Suprapubic skin (tissue), 4 donors: ENCODE data around the gene TNS3. TPM values are rescaled to one million over a fixed set of nuclear protein-coding genes. Genes with fewer than 3 reads are reported as not detected.
"Not testable (repeated sequence)": the region's sequence is repeated elsewhere in the genome, so short reads cannot be mapped to it uniquely, and the experiment has no call there.

Experiments
- DNase-seq, 2 donors: peaks; one replicate each; pipeline ENCODE4 v3.0.0-alpha.2; 2019; ENCODE audit warnings: low spot score in 2 of 2
- H3K27ac ChIP-seq: fragments of 200-600 bp; sonication (generic); one replicate; pipeline ENCODE4 v1.5.1; 2019
- H3K27me3 ChIP-seq: fragments of 200-600 bp; sonication (generic); one replicate; pipeline ENCODE4 v1.5.1; 2019
- H3K36me3 ChIP-seq: fragments of 200-600 bp; sonication (generic); one replicate; pipeline ENCODE4 v1.5.1; 2019
- H3K4me1 ChIP-seq: fragments of 200-600 bp; sonication (generic); one replicate; pipeline ENCODE4 v1.5.1; 2019
- H3K4me3 ChIP-seq: fragments of 200-600 bp; sonication (generic); one replicate; pipeline ENCODE4 v1.5.1; 2019; ENCODE audit warnings: mild to moderate bottlenecking
- H3K9me3 ChIP-seq: fragments of 200-600 bp; sonication (generic); one replicate; pipeline ENCODE4 v1.5.1; 2019
- CTCF ChIP-seq, 2 donors: fragments of 200-600 bp in 1 of 2; fragments of 450-650 bp in 1 of 2; sonication (generic) in 1 of 2; IDR thresholded peaks; one replicate each; pipeline ENCODE4 v1.5.1; 2016 to 2019; ENCODE audit warnings: antibody characterized with exemption in 2 of 2, mild to moderate bottlenecking in 1 of 2, moderate library complexity in 1 of 2
- EP300 ChIP-seq: sonication (generic); formaldehyde crosslinking; IDR thresholded peaks from one replicate; pipeline ENCODE4 v1.6.1; 2017; ENCODE audit warnings: antibody characterized with exemption
- POLR2A ChIP-seq, 2 donors: fragments of 450-650 bp; IDR thresholded peaks; one replicate each; pipeline ENCODE4 v1.6.1; 2017; ENCODE audit warnings: antibody characterized with exemption in 2 of 2, mild to moderate bottlenecking in 2 of 2, moderate library complexity in 2 of 2
- POLR2AphosphoS5 ChIP-seq, 3 donors: sonication (generic); formaldehyde crosslinking; IDR thresholded peaks; one replicate each; pipeline ENCODE4 v1.6.1; 2017; ENCODE audit warnings: antibody characterized with exemption in 3 of 3
- WGBS: methylation state at CpG from one replicate; pipeline ENCODE4 v1.1.5; 2018; 5-methylcytosine and 5-hydroxymethylcytosine counted together
- total RNA-seq, 4 donors: library from RNA; depleted of rRNA; stranded (reverse); fragments of >200 nt; gene quantifications; one replicate each; pipeline ENCODE4 v1.1.0, GENCODE V29; 2016

The TNS3 gene
- total RNA-seq, 4 donors from 2014 or later = 14.3 to 53.0 (median 31.9) TPM

GRCh38 chr7:47446871-47447466 is 134.9 kb downstream of the TNS3 start:
- no peak overlapping the region for H3K4me3 ChIP-seq
- no peak for DNase-seq
- H3K36me3 ChIP-seq = no peaks in the 10 kb centered on the region
- 74% methylated on average over 9 of the region's 9 CpGs for WGBS
- H3K9me3 ChIP-seq = no peaks in the 10 kb centered on the region
- TF ChIP-seq POLR2A (IDR thresholded peaks at IDR 0.05) (no peak), CTCF (IDR thresholded peaks at IDR 0.05) (no peak), EP300 (no peak), POLR2AphosphoS5 (IDR thresholded peaks at IDR 0.05) (no peak)
- H3K4me1 ChIP-seq = no peaks in the 10 kb centered on the region
- no peak overlapping the region for H3K27ac ChIP-seq
- no peaks in the 10 kb centered on the region for H3K27me3 ChIP-seq

GRCh38 chr7:47444376-47445098 is 137.4 kb downstream of the TNS3 start:
- 72% methylated on average over 14 of the region's 14 CpGs for WGBS
- H3K4me1 ChIP-seq = no peaks in the 10 kb centered on the region
- peak; percentile 8 to 20 for TF ChIP-seq CTCF (IDR thresholded peaks at IDR 0.05)
- no peak for TF ChIP-seq POLR2A (IDR thresholded peaks at IDR 0.05)
- TF ChIP-seq POLR2AphosphoS5 (IDR thresholded peaks at IDR 0.05) = no peak
- TF ChIP-seq EP300 = no peak
- H3K27ac ChIP-seq = no peak overlapping the region
- H3K27me3 ChIP-seq = no peaks in the 10 kb centered on the region
- H3K9me3 ChIP-seq = no peaks in the 10 kb centered on the region
- no peak overlapping the region for H3K4me3 ChIP-seq
- H3K36me3 ChIP-seq = no peaks in the 10 kb centered on the region
- DNase-seq = no peak

DNA sequence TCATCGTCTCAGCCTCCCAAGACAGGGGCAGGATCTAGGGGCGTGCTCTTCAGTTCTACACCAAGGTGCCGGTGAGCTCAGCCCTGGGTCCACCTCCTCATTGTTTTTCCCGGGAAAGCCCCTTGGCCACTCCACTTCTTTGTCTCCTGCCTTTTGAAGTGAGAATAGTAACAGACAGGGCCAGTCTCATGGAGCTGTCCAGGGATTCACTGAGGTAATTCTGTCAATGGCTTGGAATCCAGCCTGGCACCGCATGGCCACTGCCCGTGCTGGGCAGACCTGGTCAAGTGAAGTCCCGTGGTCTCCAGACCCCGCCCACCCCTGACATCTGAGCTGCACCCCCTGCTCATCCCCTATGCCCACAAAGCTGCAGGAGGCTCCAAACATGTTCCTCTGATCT is 138.9 kb downstream of the TNS3 start:
- H3K4me1 ChIP-seq = no peaks in the 10 kb centered on the region
- peaks cover 14% of the 10 kb centered on the region for H3K36me3 ChIP-seq
- TF ChIP-seq CTCF (IDR thresholded peaks at IDR 0.05) = no peak
- TF ChIP-seq POLR2A (IDR thresholded peaks at IDR 0.05) = no peak
- no peak for TF ChIP-seq POLR2AphosphoS5 (IDR thresholded peaks at IDR 0.05)
- TF ChIP-seq EP300 = no peak
- no peaks in the 10 kb centered on the region for H3K9me3 ChIP-seq
- no peak for DNase-seq
- 80% methylated on average over 7 of the region's 8 CpGs for WGBS
- H3K27me3 ChIP-seq = no peaks in the 10 kb centered on the region
- H3K27ac ChIP-seq = no peak overlapping the region
- no peak overlapping the region for H3K4me3 ChIP-seq

DNA sequence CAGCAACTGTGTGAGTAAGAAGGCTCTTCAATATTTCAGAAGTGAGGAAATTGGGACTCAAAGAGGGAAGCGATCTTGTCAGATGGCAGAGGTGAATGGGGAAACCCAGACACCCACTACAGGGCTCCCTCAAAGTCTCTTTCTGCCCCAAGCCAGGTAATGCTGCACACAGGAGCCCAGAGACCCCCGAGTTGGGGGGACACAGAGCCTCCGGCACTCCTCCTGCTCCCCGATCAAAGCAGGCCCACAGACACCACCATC is 139.4 kb downstream of the TNS3 start:
- no peaks in the 10 kb centered on the region for H3K27me3 ChIP-seq
- TF ChIP-seq EP300 (no peak), CTCF (IDR thresholded peaks at IDR 0.05) (no peak), POLR2A (IDR thresholded peaks at IDR 0.05) (no peak), POLR2AphosphoS5 (IDR thresholded peaks at IDR 0.05) (no peak)
- no peaks in the 10 kb centered on the region for H3K4me1 ChIP-seq
- no peak overlapping the region for H3K4me3 ChIP-seq
- peaks cover 14% of the 10 kb centered on the region for H3K36me3 ChIP-seq
- 71% methylated on average over 4 of the region's 4 CpGs for WGBS
- no peak for DNase-seq
- no peaks in the 10 kb centered on the region for H3K9me3 ChIP-seq
- no peak overlapping the region for H3K27ac ChIP-seq

DNA sequence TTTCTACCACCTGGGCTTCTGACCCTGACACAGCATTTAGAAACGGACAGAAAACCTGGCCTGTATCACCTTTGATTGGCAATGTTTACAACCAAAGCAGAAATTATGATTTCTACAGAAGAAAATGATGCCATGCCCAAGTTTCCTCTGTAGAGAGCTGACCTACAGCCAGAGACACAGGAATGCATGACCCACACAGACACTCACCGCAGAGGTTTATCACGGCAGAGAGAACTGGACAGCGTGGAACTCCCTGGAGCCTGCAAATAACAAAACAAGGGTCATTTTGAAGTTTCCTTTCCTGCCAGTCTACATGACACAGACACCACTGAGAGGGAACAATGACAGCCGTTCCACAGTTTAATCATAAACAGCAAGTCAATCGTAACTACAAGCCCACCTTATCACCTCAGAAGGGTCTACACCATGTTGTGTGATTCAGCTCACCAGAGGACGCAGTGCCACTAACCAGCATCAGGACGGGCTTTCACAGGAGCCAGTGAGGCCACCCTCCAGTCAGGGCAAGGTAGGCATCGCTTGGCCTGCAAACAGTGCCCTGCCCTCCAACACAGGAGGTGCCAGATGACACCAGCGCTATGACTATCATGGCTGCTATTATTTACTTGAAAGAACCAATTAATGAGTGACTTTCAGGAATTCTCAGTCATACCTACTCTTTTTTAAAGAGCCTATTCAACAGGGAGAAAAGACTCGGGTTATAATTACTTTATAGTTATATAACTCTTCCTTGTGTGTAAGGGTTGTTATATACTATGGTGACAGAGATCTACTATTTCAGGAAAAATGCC is 139.9 kb downstream of the TNS3 start:
- H3K27me3 ChIP-seq = no peaks in the 10 kb centered on the region
- no peaks in the 10 kb centered on the region for H3K4me1 ChIP-seq
- H3K27ac ChIP-seq = no peak overlapping the region
- H3K36me3 ChIP-seq = peaks cover 14% of the 10 kb centered on the region
- 75% methylated on average over 10 of the region's 11 CpGs for WGBS
- no peak for DNase-seq
- TF ChIP-seq POLR2A (IDR thresholded peaks at IDR 0.05) = no peak
- TF ChIP-seq CTCF (IDR thresholded peaks at IDR 0.05) = no peak
- TF ChIP-seq POLR2AphosphoS5 (IDR thresholded peaks at IDR 0.05) = no peak
- TF ChIP-seq EP300 = no peak
- no peaks in the 10 kb centered on the region for H3K9me3 ChIP-seq
- H3K4me3 ChIP-seq = no peak overlapping the region

DNA sequence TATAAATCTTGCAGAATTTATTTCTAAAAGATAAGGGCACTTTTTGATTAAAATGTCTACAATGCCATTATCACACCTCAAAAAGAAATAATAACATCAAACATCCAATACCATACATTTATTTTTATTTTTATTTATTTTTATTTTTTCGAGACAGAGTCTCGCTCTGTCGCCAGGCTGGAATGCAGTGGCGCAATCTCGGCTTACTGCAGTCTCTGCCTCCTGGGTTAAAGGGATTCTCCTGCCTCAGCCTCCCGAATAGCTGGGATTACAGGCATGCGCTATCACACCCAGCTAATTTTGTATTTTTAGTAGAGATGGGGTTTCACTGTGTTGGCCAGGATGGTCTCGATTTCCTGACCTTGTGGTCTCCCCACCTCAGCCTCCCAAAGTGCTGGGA is 140.9 kb downstream of the TNS3 start:
- H3K9me3 ChIP-seq, H3K27me3 ChIP-seq, H3K4me1 ChIP-seq, H3K27ac ChIP-seq, DNase-seq, H3K4me3 ChIP-seq: not testable (repeated sequence)
- peaks cover 14% of the 10 kb centered on the region for H3K36me3 ChIP-seq
- 75% methylated on average over 8 of the region's 8 CpGs for WGBS
